HG02840 (cell line): ENCODE data around the gene HS2ST1.
"Not testable (repeated sequence)": the region's sequence is repeated elsewhere in the genome, so short reads cannot be mapped to it uniquely, and the experiment has no call there.

ENCODE experiments used
- ATAC-seq: cut with Tn5 transposase; IDR thresholded peaks from one replicate; pipeline ENCODE4 v1.9.1; 2021; ENCODE audit warnings: mild to moderate bottlenecking, moderate library complexity, moderate number of reproducible peaks; ENCODE audit not compliant: unreplicated experiment, low FRiP score

HS2ST1 gene

DNA sequence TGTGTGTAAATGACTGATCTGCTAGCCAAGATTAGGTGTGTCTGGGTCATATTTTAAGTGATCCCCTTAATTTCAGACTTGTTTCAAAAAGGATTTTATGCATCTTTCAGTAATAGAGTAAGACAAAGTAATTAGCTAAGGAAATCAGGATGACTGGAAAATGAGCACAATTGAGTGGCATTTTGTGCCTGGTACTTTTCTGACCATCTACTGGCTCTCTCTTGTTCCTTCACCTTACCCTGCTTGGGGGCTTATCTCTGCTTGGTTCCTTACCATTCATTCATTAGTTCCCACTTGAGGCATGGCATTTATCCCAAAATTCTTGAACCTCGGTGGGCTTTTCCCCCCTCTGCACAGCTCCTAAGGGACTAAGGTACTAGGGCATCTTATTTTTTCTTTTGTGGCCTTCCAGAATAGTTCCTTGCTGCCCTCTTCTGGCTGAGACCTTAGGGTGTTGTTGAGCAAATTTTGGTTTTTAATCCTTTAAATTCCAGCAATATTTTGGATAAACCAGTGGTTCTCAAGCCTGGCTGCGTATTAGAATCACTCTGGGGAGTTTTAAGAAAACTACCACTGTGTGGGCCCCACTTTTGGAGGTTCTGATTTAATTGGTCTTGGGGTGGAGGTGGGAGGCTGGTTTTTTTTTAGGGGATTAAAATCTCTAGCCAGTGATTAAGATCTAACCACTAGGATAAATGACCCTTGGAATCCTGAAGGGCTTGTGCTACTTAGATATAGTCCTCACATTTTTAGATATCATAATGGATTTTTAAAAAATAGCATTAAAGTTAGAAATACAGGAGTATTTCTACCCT, 50.8 kb downstream of the HS2ST1 start:
- ATAC-seq, result no peak

DNA sequence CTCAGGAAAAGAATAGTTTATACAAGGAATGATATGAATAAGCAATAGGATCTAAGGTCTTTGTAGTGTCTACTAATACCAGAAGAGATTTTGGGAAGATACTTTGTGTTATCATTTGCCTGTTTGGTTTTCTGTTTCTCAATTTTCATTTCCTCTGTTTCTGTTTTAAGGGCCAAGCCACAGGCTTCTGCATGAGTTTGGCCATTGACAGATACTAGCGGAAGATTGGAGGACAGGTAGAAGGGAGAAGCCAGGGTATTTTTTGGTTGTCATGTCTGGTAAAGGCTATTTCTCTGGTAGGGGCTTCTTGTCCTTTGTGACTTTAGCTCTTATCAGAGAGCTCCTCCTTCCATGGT, 51.4 kb downstream of the HS2ST1 start:
- no peak for ATAC-seq

DNA sequence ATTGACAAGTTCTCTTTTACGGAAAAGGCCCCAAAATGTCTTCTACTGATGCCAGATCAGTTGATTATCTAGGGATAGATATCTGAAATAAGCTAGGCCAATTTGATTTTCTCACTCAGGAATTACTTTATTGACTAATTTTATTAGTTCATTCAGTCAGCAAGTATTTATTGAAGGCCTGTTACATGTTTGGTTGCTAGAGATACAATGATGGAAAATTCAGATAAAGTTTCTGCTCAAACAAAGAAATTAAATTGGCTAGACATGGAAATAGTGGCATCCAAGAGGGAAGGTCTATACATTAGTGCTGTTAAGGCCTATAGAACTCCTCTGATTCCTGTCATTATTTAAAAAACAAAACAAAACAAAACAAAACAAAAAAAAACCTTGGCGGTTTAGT, 56.5 kb downstream of the HS2ST1 start:
- ATAC-seq, result no peak

DNA sequence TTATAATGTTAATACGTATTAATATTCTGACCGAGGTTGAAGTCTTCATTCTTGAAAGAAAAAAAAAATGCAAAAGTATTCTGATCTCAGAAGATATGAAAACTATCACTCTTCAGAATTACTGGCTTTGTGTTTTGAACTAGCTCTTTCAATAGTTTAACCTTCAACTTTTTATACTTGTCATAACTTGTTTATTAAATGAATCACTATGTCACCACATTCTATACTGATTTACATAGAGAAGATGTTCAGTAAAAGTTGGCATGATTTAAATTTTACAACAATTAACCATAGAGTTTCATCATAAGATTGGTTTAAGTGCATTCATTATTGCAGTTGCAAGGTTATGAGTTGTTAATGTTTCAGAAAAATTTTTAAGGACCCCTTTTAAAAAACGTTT, 57.3 kb downstream of the HS2ST1 start:
- no peak for ATAC-seq

DNA sequence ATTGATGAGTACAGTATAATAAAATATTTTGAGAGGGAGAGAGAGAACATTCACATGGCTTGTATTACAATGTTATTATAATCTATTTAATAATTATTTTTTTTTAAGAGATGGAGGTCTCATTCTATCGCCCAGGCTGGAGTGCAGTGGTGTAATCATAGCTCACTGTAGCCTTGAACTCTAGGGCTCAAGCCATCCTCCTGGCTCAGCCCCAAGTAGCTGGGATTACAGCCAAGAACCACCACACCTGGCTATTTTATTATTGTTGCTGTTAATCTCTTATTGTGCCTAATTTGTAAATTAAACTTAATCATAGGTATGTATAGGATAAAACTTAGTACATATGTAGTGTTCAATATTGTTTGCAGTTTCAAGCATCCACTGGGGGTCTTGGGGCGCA, 57.8 kb downstream of the HS2ST1 start:
- ATAC-seq, result no peak

DNA sequence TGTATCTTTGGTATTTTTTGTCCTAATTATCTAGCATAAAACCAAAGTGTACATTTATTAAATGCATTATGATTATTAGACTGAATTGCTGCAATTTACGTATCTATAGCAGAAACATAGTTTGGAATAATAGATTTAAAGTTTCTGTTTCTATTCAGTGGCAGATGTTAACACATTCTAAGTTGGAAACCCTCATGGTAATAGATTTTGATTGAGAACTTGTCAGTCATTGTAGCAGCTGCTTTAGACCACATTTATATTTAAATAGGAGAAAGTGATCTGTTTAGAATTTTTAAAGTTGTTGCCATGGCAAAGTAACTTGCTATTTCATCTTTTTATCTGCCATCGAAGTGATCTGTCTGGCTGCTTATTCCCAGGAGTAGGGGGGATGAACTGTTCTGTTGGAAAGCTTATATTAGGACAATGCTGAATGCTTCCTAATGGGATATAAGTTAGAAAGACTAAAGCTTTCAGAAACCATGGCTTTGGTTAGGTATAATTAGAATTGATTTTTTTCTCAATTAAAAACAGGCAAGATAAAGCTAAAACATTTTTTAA, 61.6 kb downstream of the HS2ST1 start:
- ATAC-seq, result no peak

DNA sequence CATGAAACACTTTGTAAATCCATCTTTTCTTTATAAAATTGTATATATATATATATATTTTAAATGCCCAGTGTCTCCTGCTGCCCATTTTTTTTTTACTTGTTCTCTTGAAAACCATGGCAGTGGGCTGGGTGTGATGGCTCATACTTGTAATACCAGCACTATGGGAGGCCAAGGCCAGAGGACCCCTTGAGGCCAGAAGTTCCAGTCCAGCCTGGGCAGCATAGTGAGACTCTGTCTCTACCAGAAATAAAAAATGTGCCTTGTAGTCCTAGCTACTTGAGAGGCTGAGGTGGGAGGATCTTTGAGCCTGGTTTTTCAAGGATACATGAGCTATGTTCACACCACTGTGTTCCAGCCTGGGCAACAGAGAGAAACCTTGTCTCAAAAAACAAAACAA, 62.2 kb downstream of the HS2ST1 start:
- ATAC-seq, result no peak

DNA sequence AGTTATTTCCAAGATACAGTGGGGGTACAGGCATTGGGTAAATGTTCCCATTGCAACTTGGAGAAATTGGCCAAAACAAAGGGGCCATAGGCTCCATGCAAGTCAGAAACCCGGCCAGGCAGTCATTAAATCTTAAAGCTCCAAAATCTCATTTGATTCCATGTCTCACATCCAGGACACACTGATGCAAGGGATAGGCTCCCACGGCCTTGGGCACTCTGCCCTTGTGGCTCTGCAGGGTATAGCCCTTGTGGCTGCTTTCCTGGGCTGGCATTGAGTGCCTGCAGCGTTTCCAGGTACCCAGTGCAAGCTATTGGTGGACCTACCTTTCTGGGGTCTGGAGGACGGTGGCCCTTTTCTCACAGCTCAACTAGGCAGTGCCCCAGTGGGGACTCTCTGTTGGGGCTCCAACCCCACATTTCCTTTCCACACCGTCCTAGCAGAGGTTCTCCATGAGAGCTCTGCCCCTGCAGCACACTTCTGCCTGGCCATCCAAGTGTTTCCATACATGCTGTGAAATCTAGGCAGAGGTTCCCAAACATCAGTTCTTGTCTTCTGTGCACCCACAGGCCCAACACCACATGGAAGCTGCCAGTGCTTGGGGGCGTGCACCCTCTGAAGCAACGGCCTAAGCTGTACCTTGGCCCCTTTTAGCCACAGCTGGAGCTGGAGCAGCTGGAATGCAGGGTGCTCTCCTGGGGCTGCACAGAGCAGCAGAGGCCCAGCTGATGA, 67.2 kb downstream of the HS2ST1 start:
- ATAC-seq, result no peak

DNA sequence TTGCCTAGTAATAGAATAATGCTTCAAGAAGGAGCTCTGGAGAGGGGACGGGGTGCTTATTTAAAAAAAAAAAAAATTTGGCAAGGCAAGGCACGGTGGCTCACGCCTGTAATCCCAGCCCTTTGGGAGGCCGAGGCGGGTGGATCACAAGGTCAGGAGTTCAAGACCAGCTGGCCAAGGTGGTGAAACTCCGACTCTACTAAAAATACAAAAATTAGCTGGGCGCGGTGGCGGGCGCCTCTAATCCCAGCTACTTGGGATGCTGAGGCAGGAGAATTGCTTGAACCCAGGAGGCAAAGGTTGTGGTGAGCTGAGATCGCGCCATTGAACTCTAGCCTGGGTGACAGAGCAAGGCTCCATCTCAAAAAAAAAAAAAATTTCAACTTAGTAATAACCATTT, 69.2 kb downstream of the HS2ST1 start:
- not testable (repeated sequence) for ATAC-seq

DNA sequence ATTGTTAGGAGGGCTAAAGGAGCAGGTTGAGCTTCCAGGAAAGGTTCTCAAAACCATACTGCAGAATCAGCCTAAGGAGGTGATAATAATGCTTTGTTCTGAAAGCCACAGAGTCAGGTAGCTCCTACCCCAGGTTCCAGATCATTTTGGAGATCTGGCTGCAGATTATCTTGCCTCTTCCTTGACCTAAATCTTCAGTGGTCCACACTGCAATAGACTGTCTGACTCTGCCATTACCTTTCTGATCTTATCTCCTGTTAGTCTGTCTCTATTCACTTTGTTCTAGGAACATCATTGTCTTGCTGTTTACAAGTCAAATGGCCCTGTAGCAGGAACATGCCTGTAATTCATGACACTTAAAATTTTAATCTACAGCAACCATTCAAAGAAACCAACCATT, 73.0 kb downstream of the HS2ST1 start:
- ATAC-seq, result no peak

DNA sequence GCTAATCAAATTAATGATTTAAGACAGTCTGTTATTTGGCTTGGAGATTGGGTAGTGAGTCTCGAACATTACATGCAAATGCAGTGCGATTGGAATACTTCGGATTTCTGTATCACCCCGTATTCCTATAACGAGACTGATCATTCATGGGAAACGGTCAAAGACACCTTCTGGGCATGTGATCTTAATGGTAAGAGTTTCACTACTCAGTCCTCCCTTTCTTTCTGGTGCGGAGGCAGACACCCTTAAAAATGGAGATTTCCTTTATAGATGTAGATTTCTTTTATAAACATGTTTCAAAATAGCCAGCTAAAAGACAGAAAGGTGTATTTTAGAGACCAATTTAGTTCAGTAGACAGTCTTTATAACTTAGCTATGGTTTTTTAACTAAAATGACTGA, 74.4 kb downstream of the HS2ST1 start:
- ATAC-seq, result no peak

DNA sequence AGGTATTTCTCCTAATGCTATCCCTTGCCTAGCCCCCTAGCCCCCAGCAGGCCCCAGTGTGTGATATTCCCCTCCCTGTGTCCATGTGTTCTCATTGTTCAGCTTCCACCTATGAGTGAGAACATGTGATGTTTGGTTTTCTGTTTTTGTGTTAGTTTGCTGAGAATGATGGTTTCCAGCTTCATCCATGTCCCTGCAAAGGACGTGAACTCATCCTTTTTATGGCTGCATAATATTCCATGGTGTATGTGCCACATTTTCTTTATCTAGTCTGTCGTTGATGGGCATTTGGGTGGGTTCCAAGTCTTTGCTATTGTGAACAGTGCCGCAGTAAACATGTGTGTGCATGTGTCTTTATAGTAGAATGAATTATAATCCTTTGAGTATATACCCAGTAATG, 75.3 kb downstream of the HS2ST1 start:
- ATAC-seq, result not testable (repeated sequence)

DNA sequence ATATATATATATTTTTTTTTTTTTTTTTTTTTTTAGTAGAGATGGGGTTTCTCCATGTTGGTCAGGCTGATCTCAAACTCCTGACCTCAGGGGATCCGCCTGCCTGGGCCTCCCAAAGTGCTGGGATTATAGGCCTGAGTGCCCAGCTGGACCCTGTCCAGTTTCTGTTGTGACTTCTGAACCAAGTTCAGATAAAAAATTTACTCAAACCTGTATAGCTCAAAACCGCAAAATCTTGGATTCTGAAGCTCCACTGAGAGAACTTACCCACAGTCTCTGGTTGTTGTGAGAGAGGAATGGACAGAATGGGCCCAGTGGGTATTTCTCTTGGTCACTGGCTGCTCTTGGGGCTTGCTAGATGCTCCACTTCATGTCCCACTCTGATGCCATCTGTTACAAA, 76.4 kb downstream of the HS2ST1 start:
- no peak for ATAC-seq

DNA sequence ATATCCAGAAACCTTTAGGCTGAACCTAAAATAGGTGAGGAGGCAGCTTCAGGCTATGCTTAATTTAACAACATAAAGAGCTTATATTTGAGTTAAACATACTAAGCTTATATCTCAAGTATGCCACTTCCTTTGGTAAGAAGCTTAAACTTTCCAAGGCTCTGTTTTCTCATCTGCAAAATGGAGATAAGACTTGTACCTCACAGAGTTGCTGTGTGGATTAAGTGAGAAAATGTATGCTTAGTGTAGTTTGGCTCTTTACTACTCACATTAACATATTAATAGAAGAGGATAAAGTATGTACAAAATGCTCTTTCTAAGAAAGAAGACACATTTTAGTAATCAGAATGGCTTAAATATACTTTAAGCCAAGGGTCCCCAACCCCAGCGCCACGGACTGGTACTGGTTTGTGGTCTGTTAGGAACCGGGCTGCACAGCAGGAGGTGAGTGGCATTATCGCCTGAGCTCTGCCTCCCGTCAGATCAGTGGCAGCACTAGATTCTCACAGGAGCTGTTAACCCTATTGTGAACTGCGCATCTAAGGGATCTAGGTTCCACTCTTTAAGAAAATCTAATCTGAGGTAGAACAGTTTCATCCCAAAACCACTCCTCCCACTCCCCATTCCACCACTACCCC, 77.2 kb downstream of the HS2ST1 start:
- no peak for ATAC-seq

DNA sequence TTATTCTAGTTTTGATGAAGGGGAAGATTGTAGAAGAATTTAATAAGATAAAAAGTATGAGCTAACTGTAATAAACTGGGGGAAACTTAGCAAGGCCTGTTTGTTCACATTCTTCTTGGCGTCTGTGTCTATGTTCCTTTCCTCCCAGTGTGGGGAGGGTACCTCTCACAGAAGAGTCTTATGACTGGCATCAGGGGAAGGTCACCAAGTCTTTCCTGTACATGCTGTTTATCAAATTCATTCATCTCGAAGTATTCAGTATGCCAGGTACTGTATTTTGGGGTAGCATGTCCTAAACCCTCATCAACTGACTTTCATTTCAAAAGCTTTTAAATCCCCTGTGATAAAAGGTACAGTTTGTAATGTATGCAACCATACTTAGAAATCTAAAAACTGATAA, 78.4 kb downstream of the HS2ST1 start:
- ATAC-seq, result no peak

DNA sequence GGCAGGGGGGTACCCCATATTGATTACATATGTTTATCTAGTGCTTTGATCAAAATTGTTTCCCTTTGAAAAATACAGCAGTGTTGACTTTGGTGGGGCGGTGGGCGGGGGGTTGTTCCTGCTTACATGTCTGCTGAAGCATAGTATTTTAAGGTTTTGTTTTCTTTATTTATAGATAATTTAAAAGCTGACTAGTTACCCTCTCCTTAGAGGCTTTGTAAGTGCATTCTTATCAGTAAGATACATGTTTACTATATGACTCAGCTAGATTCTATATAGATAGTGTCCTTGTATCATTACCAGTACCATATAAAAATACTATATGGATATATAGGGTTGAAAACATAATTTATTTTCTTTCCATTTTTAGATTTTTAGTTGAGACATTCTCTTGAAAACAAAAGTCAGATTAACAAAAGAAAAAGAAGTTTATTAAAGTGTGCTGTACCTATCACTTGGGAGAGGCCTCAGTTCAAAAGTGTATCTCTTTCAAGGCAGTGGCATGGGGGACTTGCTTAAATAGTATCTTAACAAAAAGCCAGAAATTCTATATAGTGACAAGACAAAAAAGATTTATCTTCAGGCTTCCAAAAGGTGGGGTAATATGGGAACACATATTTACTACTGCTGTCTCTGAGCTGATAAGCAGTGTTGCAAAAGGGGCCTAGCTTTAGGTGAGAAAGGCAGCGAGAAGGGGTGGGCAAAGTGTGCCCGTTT, 79.0 kb downstream of the HS2ST1 start:
- ATAC-seq, result no peak

DNA sequence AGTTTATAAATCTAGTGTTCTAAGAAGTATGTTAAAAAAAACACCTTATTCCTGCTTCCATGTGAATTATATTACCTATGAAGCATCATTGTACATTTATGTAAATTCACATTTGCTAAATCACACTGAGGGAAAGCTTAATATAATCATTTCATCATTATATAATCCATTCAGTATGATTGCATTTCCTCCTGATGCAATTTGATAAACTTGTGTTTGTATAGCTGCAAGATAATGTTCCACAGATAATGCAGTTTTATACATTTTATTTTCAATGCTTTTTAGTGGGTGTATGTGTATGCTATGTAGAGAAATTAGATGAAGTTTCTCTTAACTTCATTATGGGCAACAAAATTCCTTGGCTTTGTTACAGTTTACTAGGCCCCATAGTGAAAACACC, 79.6 kb downstream of the HS2ST1 start:
- ATAC-seq, result no peak

DNA sequence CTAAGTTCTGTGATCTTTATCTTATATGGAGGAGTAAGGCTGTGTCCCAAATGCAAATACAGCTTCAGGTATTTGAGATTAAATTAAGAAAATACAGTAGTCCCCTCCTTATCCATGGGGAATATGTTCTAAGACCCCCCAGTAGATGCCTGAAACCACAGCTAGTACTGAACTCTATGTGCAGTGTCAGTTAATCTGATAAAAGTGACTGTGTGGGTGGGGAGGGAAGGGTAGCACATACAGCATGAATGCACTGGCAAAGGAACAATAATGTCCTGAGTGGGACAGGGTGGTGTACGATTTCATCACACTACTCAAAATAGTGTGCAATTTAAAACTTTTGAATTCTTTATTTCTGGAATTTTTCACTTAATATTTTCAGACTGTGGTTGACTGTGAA, 83.1 kb downstream of the HS2ST1 start:
- ATAC-seq, result no peak

DNA sequence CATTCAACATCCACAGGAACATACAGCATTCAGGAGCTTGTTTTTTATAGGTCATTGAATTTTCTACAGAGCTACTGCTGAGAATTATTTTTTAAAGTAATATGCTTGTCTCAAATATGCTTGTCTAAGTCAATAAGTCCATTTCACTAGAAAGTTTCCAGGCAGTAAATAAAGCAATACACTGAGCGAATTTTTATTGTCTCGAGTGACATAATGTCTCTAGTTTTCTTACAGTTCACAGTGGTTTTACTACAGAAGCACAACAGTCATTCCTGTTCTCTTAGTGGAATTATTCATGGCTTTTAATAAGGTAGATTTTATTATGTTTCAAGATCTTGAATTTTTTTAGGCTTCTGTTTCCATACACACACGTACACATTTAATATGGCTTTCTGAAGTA, 83.8 kb downstream of the HS2ST1 start:
- ATAC-seq, result no peak

DNA sequence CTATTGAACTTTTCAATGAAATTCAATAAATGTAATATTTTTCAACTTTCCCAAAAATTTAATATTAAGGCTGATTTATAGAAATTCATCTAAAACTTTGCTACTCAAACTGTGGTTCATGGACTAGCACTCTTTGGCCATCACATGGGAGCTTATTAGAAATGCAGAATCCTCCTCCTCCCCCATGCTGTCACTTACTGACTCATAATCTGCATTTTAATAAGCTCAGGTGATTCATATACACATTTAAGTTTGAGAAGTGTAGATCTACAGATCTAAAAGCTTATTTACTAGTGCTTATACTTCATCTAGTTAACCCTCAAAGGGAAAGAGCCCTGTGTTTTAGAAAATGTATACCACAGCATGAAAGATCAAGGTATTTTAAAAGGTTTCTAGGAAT, 84.3 kb downstream of the HS2ST1 start:
- no peak for ATAC-seq

DNA sequence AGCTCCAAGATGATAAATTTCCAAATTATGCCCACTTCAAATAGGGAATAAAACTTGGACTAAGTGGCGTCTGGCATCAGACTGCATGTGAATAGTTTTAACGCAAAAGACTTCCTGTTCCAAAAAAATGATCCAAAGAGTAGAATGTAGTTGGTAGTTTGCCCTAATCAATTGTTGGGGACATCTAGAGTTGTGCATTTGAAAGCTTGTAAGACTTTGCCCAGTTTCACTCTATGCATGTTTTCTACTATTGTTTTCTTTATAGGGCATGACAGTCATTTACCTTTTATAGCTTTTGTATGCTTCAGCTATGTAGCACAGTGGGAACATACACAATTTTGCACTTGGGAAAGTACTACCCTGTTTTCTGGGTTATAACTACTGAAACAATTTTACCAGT, 86.0 kb downstream of the HS2ST1 start:
- ATAC-seq, result no peak
